AG09309 (cell line): ENCODE measurements around the gene VEGFC.

Source experiments
- DNase-seq: peaks from one replicate; pipeline ENCODE4 v3.0.0-alpha.2; 2010; ENCODE audit warnings: low read depth
- H3K4me3 ChIP-seq: 2 replicates; pipeline ENCODE4 v1.5.1; 2011; ENCODE audit warnings: mild to moderate bottlenecking, low read depth, low read length, moderate library complexity; ENCODE audit not compliant: control insufficient read depth
- CTCF ChIP-seq: IDR thresholded peaks from 2 replicates; pipeline ENCODE4 v1.5.1; 2011; ENCODE audit warnings: mild to moderate bottlenecking, low read depth, low read length, inconsistent platforms; ENCODE audit not compliant: insufficient read depth, control insufficient read depth; ENCODE audit errors: missing control alignments

Gene VEGFC

GRCh38 chr4:176834531-176834930 lies 41.8 kb upstream of the VEGFC start:
- no peak overlapping the region for H3K4me3 ChIP-seq
- no peak for DNase-seq
- TF ChIP-seq CTCF = no peak

DNA sequence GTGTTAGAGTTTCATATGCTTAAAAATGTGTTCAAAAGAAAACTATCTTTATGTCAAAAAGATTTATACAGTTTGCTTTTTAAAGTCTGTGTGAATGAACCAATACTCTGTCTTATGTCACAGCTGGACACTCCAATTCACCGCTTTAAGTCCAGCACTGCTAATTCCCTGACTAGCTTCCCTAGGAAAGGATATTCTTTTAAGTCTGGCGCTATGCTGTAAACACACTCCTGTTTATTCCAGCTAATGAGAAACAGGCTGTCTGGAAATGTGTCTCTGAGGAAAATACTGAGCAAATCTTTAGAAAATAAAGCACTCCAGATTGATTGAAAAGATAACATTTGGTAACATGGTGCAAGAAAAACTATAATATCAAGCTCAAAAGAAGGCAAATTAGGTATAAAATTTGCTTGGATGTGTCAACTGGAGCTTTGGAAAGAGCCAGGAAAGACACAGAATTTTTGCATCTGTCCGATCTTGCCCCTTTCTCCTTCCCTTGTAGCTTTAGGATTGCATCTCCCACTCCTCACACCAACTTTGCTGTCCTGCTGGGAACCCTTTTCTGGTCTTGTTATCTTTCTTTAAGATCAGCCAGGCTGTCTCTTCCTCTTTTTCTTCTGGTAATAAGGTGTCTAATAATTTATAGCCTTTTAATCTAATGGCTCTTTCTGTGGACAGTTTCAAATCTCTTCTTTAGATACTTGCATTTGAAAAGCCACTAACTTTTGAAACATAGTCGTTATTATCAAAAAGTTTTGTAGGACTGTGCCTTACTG lies 40.9 kb upstream of the VEGFC start:
- TF ChIP-seq CTCF = no peak
- no peak overlapping the region for H3K4me3 ChIP-seq
- DNase-seq = no peak

DNA sequence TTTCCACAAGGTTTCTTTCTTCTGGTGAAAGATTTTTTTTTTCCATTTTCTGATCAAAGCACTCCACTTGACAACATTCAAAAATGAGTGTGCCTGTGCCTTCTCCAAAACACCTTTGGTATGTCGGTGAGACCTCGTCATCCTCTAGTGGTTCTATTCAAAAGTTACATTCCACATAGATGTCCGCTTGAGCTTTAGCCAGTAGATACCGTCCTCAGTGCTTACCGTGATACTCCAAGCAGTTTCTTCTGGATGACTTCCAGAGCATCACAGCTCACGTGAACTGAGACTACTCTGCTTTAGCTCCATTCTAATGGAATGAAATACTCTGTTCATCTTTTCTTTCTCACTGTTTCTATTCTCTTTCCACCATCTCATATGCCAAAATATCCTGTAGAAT lies 38.2 kb upstream of the VEGFC start:
- no peak overlapping the region for H3K4me3 ChIP-seq
- no peak for TF ChIP-seq CTCF
- no peak for DNase-seq

DNA sequence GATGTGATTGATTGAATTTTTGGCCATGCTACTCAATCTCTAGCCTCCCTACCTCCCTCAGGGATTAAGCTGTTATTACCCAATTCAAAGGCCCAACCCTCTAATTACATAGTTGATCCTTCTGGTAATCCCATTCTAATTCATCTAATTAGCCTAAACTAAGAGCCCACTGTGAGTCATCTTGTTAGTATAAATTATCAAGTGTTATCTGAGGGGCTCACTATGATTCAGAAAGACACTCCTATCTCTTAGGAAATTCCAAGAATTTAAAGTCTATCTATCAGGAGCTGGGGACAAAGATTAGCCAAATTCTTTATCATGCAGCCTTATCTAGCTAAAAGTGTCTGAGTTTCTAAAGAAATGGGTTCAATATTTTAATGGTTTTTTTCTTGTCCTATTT lies 32.9 kb upstream of the VEGFC start:
- no peak for TF ChIP-seq CTCF
- no peak for DNase-seq
- no peak overlapping the region for H3K4me3 ChIP-seq

DNA sequence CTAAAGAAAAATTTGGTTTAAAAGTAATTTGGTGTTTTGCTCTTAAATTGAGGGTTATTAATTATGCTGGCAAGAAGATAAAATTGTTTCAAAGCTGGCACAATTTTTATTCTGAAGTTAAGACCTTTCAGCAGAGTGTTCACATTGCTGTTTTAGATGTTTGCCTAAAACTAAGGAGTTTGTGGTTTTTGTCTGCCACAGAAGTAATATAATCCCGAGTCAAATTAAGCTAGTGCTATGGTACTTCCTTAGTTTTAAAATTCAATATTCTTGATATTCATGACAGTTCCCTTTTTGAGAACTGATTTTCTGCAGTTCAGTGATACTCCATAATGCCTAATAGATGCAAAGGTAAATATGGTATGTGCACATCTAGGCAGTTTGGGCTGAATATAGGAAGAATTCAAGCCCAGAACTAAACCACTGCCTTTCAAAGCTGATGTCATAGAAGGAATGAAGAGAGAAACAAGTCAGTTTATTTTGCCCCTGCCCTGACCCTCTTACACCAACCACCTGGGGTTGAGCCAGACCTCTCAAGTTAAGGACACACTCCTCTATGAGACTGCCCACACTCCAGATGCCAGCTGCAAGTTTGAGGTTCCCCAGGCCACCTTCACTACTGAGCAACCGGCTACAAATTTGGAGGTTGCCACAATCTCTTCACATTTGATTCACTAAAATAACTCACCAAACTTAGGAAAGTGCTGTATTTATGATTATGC lies 32.1 kb upstream of the VEGFC start:
- H3K4me3 ChIP-seq = no peak overlapping the region
- TF ChIP-seq CTCF = no peak
- DNase-seq = no peak

DNA sequence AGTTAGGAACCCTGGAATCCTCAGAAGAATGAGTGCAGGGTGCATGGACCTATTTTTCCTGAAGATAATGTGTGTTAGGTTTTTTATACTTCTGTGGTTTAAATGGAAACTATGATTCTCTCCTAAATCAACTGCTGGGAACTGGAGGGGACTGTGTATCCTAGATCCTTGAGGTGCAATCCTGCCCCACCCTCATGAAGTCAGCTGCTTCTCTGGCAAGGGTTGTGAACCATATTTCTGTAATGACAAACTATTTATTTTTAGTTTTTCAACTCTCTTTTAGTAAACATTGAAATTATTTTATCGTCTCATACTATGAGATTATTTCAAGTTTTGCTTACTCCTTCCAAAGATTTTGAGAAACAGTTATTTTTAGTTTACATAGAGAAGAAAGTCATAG lies 25.8 kb upstream of the VEGFC start:
- no peak overlapping the region for H3K4me3 ChIP-seq
- TF ChIP-seq CTCF = no peak
- DNase-seq = no peak
